Fibroblast of the aortic adventitia (primary cell): Measurements from ENCODE around the gene GCKR. TPM values are rescaled to one million over a fixed set of nuclear protein-coding genes. Genes with fewer than 3 reads are reported as not detected.

Experiments used
- DNase-seq: peaks from one replicate; pipeline ENCODE4 v3.0.0-alpha.2; 2010; ENCODE audit warnings: low read depth
- H3K4me3 ChIP-seq: 2 replicates; pipeline ENCODE4 v1.5.1; 2011; ENCODE audit warnings: low read depth, mild to moderate bottlenecking, control low read depth, low read length, moderate library complexity
- total RNA-seq: library from RNA; depleted of rRNA; stranded (reverse); fragments of >200 nt; gene quantifications from 2 replicates; pipeline ENCODE4 v1.2.3, GENCODE V29; 2012; ENCODE audit warnings: low replicate concordance
- TF ChIP-seq, protein P1 (sequence below): IDR thresholded peaks from 2 replicates; pipeline ENCODE4 v1.5.1; 2011; ENCODE audit warnings: mild to moderate bottlenecking, low read length, control low read depth, inconsistent platforms; ENCODE audit not compliant: insufficient read depth

Gene GCKR
- total RNA-seq, 1 donor: 4.9 TPM

DNA sequence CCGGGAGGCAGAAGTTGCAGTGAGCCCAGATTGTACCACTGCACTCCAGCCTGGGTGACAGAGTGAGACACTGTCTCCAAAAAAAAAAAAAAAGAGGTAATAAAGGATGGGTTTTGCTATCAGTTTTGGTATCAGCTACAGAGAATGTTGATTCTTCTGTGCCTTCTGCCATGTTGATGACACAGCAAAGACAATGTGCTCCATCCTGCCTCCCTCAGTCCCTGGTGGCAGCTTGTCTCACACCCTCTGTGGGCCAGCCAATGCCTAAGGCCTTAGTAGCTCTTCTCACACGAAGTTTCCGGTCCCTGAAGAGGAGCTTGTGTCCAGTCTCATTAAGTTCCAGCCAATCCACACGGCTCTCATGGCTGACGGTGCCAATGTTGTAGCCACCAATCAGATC lies 24.7 kb upstream of the GCKR start:
- no peak for DNase-seq
- TF ChIP-seq, protein P1, sequence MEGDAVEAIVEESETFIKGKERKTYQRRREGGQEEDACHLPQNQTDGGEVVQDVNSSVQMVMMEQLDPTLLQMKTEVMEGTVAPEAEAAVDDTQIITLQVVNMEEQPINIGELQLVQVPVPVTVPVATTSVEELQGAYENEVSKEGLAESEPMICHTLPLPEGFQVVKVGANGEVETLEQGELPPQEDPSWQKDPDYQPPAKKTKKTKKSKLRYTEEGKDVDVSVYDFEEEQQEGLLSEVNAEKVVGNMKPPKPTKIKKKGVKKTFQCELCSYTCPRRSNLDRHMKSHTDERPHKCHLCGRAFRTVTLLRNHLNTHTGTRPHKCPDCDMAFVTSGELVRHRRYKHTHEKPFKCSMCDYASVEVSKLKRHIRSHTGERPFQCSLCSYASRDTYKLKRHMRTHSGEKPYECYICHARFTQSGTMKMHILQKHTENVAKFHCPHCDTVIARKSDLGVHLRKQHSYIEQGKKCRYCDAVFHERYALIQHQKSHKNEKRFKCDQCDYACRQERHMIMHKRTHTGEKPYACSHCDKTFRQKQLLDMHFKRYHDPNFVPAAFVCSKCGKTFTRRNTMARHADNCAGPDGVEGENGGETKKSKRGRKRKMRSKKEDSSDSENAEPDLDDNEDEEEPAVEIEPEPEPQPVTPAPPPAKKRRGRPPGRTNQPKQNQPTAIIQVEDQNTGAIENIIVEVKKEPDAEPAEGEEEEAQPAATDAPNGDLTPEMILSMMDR: no peak
- no peak overlapping the region for H3K4me3 ChIP-seq

DNA sequence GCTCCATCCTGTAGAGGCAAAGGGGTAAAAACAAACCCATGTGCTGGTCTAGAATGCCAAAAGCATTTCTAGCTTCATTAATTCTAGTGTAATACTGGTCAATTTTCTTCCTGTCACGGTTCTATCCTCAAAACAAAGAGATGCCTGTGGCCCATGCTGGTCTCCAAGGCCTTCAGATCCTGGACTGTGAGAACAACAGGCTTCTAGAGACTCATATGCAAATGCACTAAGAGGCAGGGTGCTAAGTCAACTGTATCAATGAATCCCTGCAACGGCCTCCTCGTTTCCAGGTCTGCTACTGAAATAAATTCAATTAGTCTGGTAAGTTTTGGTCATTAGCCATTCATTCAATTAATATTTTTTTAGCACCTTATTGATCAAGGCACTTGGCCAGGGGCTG lies 11.1 kb upstream of the GCKR start:
- no peak overlapping the region for H3K4me3 ChIP-seq
- no peak for DNase-seq
- TF ChIP-seq, protein P1: no peak

DNA sequence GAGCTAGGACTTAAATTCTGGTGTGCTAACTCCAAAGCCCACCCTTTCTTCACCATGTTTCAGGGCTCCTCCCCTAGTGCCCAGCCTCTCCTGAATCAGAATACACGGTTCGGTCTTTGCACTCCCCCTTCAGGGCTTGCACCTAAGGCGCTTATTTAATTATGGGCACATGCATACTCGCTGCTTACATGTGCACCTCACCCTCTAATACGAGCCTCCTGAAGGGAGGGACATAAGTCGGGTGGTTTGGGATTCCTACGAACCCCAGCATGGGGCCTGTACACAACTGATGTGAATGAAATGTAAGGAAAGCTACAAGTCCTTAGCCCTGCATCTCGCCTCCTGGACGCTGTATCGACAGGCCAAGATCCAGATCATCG lies 7.5 kb upstream of the GCKR start:
- TF ChIP-seq, protein P1: peak; percentile 13
- peak overlapping the region; percentile 99 for H3K4me3 ChIP-seq
- peak; percentile 38 for DNase-seq

DNA sequence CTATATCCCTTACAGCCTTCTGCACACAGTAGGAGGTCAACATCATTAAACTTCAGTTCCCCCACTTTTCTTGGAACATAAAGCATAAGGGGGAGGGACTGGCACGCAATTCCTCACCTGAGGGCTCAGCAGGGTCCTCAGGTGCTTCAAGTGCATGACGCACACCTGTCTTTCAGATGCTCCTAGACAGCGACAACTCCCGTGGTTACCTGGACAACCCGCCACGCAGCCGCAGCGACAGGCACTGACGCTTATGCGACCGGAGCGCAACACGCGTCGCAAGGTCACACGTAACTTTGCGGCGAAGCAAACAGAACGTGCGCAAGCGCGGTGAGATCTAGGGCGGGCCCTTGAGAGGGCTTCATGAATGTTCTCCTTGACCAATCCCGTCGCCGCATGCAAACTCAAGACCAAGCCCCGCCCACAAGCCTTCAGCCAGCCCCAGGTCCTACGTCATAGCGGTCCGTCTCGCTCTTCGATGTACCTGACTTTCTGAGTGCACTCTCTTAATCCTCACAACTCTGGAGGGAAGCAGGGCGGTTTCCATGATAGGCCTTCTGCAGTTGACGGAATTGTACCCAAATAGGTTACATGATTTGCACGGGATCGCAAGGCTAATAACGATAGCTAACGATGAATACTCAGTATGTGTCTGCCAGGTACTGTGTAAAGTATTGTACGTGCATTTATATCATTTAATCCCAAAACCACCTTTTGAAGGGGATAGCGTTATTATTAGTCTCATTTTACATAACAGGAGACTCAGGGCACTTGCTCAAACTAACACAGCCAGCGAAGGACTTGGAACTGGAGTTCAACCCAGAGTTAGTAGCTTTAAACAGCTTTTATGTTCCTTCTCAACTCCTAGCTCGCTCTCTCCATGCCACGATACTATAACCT lies 6.9 kb upstream of the GCKR start, which contains the start of gene IFT172:
IFT172 (minus strand) TSS at position 246 of the 900 bp plus-strand sequence; CDS start at position 156, 90 bp downstream.
- peak; percentile 97 for DNase-seq
- peak within 1 kb of the TSS; percentile 99 for H3K4me3 ChIP-seq
- TF ChIP-seq, protein P1: no peak

DNA sequence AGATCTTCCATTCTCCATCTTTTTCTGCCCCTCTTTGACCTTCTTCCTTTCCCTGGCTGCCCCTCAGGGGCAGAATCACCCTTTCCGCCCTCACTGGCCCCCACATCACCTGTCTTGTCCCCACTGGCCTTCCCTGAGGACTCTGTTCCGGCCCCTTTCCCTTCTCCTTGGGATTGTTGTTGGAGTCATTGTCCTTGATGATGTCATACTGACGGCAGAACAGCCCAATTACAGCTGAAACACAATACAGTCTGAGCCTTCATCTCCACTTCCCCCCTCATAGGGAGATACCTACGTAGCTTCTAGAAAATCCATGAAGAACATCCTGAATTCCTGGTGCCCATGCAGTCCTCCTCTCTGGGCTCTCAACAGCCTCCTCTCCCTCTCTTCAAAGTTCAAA lies 4.1 kb upstream of the GCKR start:
- DNase-seq: no peak
- no peak overlapping the region for H3K4me3 ChIP-seq
- TF ChIP-seq, protein P1: no peak

DNA sequence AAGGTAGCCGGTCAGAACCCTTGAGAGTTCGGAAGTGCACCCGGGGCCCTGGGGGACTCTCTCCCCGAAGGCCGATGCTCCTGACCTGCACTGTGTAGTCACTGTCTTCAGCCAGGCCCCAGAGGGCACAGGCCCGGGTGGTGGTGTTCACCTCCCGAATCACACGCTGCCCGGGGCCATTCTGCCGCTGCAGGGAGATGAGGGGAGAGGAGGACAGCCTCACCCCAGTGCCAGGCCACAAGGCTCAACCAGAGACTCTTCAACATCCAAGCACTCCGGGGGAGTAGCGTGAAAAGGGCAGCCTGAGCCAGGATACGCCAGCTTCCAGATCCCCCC lies 2.7 kb upstream of the GCKR start:
- no peak for DNase-seq
- TF ChIP-seq, protein P1: no peak
- H3K4me3 ChIP-seq: peak overlapping the region; percentile 74
